ENCODE measurements around the gene CDC20B. TPM values are rescaled to one million over a fixed set of nuclear protein-coding genes. Genes with fewer than 3 reads are reported as not detected.

The CDC20B gene
- total RNA-seq, 1 experiment from 2014 or later, result not detected

DNA sequence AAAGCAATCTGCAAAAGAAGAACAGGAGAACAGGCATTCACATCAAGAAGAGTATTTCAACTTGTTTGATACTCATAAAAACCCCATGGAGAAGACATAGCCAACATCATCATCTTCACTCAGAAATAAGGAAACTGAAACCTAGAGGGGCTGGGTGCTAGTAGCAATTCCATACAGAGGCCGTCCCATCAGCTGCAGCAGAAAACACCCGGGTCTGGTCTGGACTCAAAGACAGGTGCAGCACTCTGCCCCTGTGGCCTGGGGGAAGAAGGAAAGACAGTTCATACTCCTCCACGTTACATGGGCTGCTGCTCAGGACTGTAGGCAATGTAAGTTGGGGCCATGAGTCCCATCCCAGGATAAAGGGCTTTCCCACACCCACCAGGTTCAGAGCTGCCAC lies 58.9 kb downstream of the CDC20B start:
- intact Hi-C loops (cut with micrococcal nuclease; ENCODE audit: unreplicated experiment), result no loop called here
- H3K36me3 Mint-ChIP-seq (ENCODE audit: insufficient read depth, unreplicated experiment), result no peaks in the 10 kb centered on the region
- TF ChIP-seq, protein P1, sequence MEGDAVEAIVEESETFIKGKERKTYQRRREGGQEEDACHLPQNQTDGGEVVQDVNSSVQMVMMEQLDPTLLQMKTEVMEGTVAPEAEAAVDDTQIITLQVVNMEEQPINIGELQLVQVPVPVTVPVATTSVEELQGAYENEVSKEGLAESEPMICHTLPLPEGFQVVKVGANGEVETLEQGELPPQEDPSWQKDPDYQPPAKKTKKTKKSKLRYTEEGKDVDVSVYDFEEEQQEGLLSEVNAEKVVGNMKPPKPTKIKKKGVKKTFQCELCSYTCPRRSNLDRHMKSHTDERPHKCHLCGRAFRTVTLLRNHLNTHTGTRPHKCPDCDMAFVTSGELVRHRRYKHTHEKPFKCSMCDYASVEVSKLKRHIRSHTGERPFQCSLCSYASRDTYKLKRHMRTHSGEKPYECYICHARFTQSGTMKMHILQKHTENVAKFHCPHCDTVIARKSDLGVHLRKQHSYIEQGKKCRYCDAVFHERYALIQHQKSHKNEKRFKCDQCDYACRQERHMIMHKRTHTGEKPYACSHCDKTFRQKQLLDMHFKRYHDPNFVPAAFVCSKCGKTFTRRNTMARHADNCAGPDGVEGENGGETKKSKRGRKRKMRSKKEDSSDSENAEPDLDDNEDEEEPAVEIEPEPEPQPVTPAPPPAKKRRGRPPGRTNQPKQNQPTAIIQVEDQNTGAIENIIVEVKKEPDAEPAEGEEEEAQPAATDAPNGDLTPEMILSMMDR (IDR thresholded peaks at IDR 0.05; ENCODE audit: insufficient read depth in 1 of 2, low read depth in 1 of 2, low read length in 1 of 2, severe bottlenecking in 1 of 2, unreplicated experiment in 1 of 2), result no peak
- ChIA-PET CTCF (no interaction called here), POLR2A (no interaction called here)
- H3K4me1 Mint-ChIP-seq (ENCODE audit: low read depth, unreplicated experiment), result no peaks in the 10 kb centered on the region
- H3K4me3 ChIP-seq (ENCODE audit: low read depth, low read length), result no peak overlapping the region
- peaks cover 16% of the 10 kb centered on the region for H3K27me3 Mint-ChIP-seq (ENCODE audit: insufficient read depth, unreplicated experiment)
- DNase-seq, result no peak
- H3K9me3 ChIP-seq, result no peaks in the 10 kb centered on the region
- H3K27ac Mint-ChIP-seq (ENCODE audit: unreplicated experiment), result no peak overlapping the region
- no peaks in the 10 kb centered on the region for H3K9me3 Mint-ChIP-seq (ENCODE audit: unreplicated experiment)
- no peak overlapping the region for H3K4me3 Mint-ChIP-seq (ENCODE audit: unreplicated experiment)
- no TSS peak for BruUV-seq (replicated peaks)
- H3K36me3 ChIP-seq (ENCODE audit: control insufficient read depth, insufficient read depth, low read length), result no peaks in the 10 kb centered on the region
- no peaks in the 10 kb centered on the region for H3K27me3 ChIP-seq (replicated peaks; ENCODE audit: control insufficient read depth, insufficient read depth, low read length)
- H3K4me1 ChIP-seq, result no peaks in the 10 kb centered on the region; the same call in 1 of the 2 replicates

DNA sequence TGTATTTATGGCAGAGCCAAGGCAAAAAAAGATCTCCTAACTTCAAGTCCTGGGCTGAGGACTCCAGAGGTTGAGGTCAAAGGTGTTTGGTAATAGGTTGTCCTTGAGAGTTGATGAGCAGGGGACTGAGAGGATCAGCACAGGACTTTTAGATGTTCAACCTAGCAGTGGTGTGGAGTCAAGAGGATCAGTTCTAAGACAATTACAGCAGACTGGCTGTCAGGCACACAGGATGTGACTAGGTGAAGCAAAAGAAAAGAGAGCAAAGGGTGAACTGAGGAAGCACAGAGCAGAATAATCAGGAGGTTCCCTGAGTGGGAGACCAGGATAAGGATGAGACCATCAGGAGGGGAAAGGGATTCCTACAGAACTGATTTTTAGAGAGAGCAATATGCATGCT lies 59.6 kb downstream of the CDC20B start:
- TF ChIP-seq, protein P1 (IDR thresholded peaks at IDR 0.05; ENCODE audit: insufficient read depth in 1 of 2, low read depth in 1 of 2, low read length in 1 of 2, severe bottlenecking in 1 of 2, unreplicated experiment in 1 of 2), result no peak
- Histone ChIP-seq H3K36me3 (ENCODE audit: control insufficient read depth, insufficient read depth, low read length) (no peaks in the 10 kb centered on the region), H3K9me3 (no peaks in the 10 kb centered on the region), H3K4me3 (ENCODE audit: low read depth, low read length) (no peak overlapping the region), H3K4me1 (no peaks in the 10 kb centered on the region; the same call in 1 of the 2 replicates), H3K27me3 (replicated peaks; ENCODE audit: control insufficient read depth, insufficient read depth, low read length) (no peaks in the 10 kb centered on the region)
- ChIA-PET POLR2A (no interaction called here), CTCF (no interaction called here)
- Mint-ChIP-seq H3K9me3 (ENCODE audit: unreplicated experiment) (no peaks in the 10 kb centered on the region), H3K4me1 (ENCODE audit: low read depth, unreplicated experiment) (no peaks in the 10 kb centered on the region), H3K4me3 (ENCODE audit: unreplicated experiment) (no peak overlapping the region), H3K27ac (ENCODE audit: unreplicated experiment) (no peak overlapping the region), H3K27me3 (ENCODE audit: insufficient read depth, unreplicated experiment) (peaks cover 16% of the 10 kb centered on the region), H3K36me3 (ENCODE audit: insufficient read depth, unreplicated experiment) (no peaks in the 10 kb centered on the region)
- no peak for DNase-seq
- intact Hi-C loops (cut with micrococcal nuclease; ENCODE audit: unreplicated experiment), result no loop called here
- BruUV-seq (replicated peaks), result no TSS peak

DNA sequence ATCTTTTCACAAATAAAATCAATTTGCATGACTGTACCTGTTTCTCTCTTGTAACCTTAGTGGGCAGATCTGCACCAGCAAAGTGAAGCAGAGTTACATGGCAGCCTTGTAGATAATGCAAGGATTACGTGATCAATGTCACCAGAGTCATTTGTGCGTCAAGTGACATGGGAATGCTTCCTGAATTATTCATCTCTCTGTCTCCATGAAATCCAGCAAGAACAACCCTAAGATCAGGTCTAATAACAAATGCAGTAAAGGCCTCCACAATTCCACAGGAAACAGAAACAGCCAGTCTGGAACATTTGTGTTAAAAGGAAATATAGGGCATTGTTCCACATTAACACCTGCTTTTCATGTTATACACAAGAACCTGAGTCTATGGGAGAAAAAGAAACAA lies 62.8 kb downstream of the CDC20B start:
- no peaks in the 10 kb centered on the region for H3K9me3 ChIP-seq
- POLR2A ChIA-PET, result no interaction called here
- CTCF ChIA-PET, result no interaction called here
- H3K9me3 Mint-ChIP-seq (ENCODE audit: unreplicated experiment), result no peaks in the 10 kb centered on the region
- H3K4me1 ChIP-seq, result no peaks in the 10 kb centered on the region; the same call in 1 of the 2 replicates
- intact Hi-C loops (cut with micrococcal nuclease; ENCODE audit: unreplicated experiment), result no loop called here
- no peak for DNase-seq
- H3K27ac Mint-ChIP-seq (ENCODE audit: unreplicated experiment), result no peak overlapping the region
- H3K4me3 ChIP-seq (ENCODE audit: low read depth, low read length), result no peak overlapping the region
- H3K4me1 Mint-ChIP-seq (ENCODE audit: low read depth, unreplicated experiment), result no peaks in the 10 kb centered on the region
- no peaks in the 10 kb centered on the region for H3K27me3 ChIP-seq (replicated peaks; ENCODE audit: control insufficient read depth, insufficient read depth, low read length)
- no peak overlapping the region for H3K4me3 Mint-ChIP-seq (ENCODE audit: unreplicated experiment)
- no peaks in the 10 kb centered on the region for H3K36me3 ChIP-seq (ENCODE audit: control insufficient read depth, insufficient read depth, low read length)
- no TSS peak for BruUV-seq (replicated peaks)
- TF ChIP-seq, protein P1 (IDR thresholded peaks at IDR 0.05; ENCODE audit: insufficient read depth in 1 of 2, low read depth in 1 of 2, low read length in 1 of 2, severe bottlenecking in 1 of 2, unreplicated experiment in 1 of 2), result no peak
- H3K27me3 Mint-ChIP-seq (ENCODE audit: insufficient read depth, unreplicated experiment), result peaks cover 16% of the 10 kb centered on the region
- no peaks in the 10 kb centered on the region for H3K36me3 Mint-ChIP-seq (ENCODE audit: insufficient read depth, unreplicated experiment)
